ENCODE measurements around the gene SPSB2. TPM values are rescaled to one million over a fixed set of nuclear protein-coding genes. Genes with fewer than 3 reads are reported as not detected.
A peak's percentile ranks its signal among the peaks of the same experiment; 100 is the strongest.

The SPSB2 gene
- total and polyA plus RNA-seq, 8 donors: 5.1 to 24.0 (median 9.9) TPM; not detected in 1

- WGBS, 5 donors: 74 to 81% (median 77%) methylated on average over 5 of the region's 5 CpGs
- H3K9me3 ChIP-seq: no peaks in the 10 kb centered on the region
- intact Hi-C loops (cut with DNase I; ENCODE audit: low total_unique reads): no loop called here
- H3K27ac ChIP-seq: no peak overlapping the region
- TF ChIP-seq CTCF (IDR thresholded peaks at IDR 0.05): no peak
- TF ChIP-seq POLR2AphosphoS5 (IDR thresholded peaks at IDR 0.05): no peak
- TF ChIP-seq POLR2A (IDR thresholded peaks at IDR 0.05): no peak
- TF ChIP-seq EP300 (IDR thresholded peaks at IDR 0.05): no peak
- DNase-seq: no peak
- peaks cover under 1 to 7% (median 3%) of the 10 kb centered on the region in 4 donors for H3K4me1 ChIP-seq
- no peak overlapping the region for H3K4me3 ChIP-seq
- peaks cover 0 to 2% (median 0%) of the 10 kb centered on the region in 3 donors for H3K27me3 ChIP-seq
- peaks cover 0 to 78% (median 68%) of the 10 kb centered on the region in 4 donors for H3K36me3 ChIP-seq
Observed at GRCh38 chr12:6834873-6835272, 38.2 kb downstream of the SPSB2 start.

GRCh38 chr12:6834254-6834653 is 38.8 kb downstream of the SPSB2 start:
- no peak overlapping the region for H3K4me3 ChIP-seq
- no peak for DNase-seq
- no peak overlapping the region for H3K27ac ChIP-seq
- 58 to 92% (median 67%) methylated on average over 1 of the region's 1 CpG for WGBS, 5 donors
- H3K9me3 ChIP-seq: no peaks in the 10 kb centered on the region
- H3K4me1 ChIP-seq: peaks cover 6 to 14% (median 9%) of the 10 kb centered on the region in 4 donors
- peaks cover 0 to 8% (median 0%) of the 10 kb centered on the region in 3 donors for H3K27me3 ChIP-seq
- intact Hi-C loops (cut with DNase I; ENCODE audit: low total_unique reads): no loop called here
- TF ChIP-seq POLR2AphosphoS5 (IDR thresholded peaks at IDR 0.05) (no peak), EP300 (IDR thresholded peaks at IDR 0.05) (no peak), CTCF (IDR thresholded peaks at IDR 0.05) (no peak), POLR2A (IDR thresholded peaks at IDR 0.05) (no peak)
- H3K36me3 ChIP-seq: peaks cover 0 to 71% (median 64%) of the 10 kb centered on the region in 4 donors

- Histone ChIP-seq H3K27ac (peak overlapping the region in 1 of 5 donors; percentile 9), H3K9me3 (no peaks in the 10 kb centered on the region), H3K36me3 (peaks cover 0 to 62% (median 55%) of the 10 kb centered on the region in 4 donors), H3K4me3 (no peak overlapping the region), H3K4me1 (peaks cover 7 to 21% (median 14%) of the 10 kb centered on the region in 4 donors), H3K27me3 (peaks cover 0 to 17% (median 0%) of the 10 kb centered on the region in 3 donors)
- no peak for DNase-seq
- intact Hi-C loops (cut with DNase I; ENCODE audit: low total_unique reads): no loop called here
- 85 to 88% (median 85%) methylated on average over 6 of the region's 6 CpGs for WGBS, 5 donors
- TF ChIP-seq POLR2A (IDR thresholded peaks at IDR 0.05) (no peak), POLR2AphosphoS5 (IDR thresholded peaks at IDR 0.05) (no peak), CTCF (IDR thresholded peaks at IDR 0.05) (no peak), EP300 (IDR thresholded peaks at IDR 0.05) (no peak)
Observed at GRCh38 chr12:6833189-6833890, 39.8 kb downstream of the SPSB2 start.

- Histone ChIP-seq H3K27me3 (peaks cover 0 to 29% (median 0%) of the 10 kb centered on the region in 3 donors), H3K4me3 (no peak overlapping the region), H3K36me3 (peaks cover 0 to 50% (median 43%) of the 10 kb centered on the region in 4 donors), H3K9me3 (no peaks in the 10 kb centered on the region), H3K27ac (no peak overlapping the region), H3K4me1 (peaks cover 11 to 33% (median 25%) of the 10 kb centered on the region in 4 donors)
- whole genome bisulfite sequencing, 5 donors: 75 to 90% (median 85%) methylated on average over 4 of the region's 4 CpGs
- no peak for DNase-seq
- no peak for TF ChIP-seq CTCF (IDR thresholded peaks at IDR 0.05)
- no peak for TF ChIP-seq POLR2A (IDR thresholded peaks at IDR 0.05)
- TF ChIP-seq EP300 (IDR thresholded peaks at IDR 0.05): no peak
- TF ChIP-seq POLR2AphosphoS5 (IDR thresholded peaks at IDR 0.05): no peak
- intact Hi-C loops (cut with DNase I; ENCODE audit: low total_unique reads): no loop called here
Observed at GRCh38 chr12:6832125-6832524, 41.0 kb downstream of the SPSB2 start.
